Measurements from ENCODE around the gene ARL6IP4. TPM values are rescaled to one million over a fixed set of nuclear protein-coding genes. Genes with fewer than 3 reads are reported as not detected.

Gene ARL6IP4
- polyA plus RNA-seq, 3 donors from 2014 or later: 131 to 327 (median 245) TPM

- H3K9me3 Mint-ChIP-seq: no peaks in the 10 kb centered on the region
- H3K36me3 Mint-ChIP-seq: peaks cover 0 to 11% (median 5%) of the 10 kb centered on the region in 3 donors
- H3K4me3 Mint-ChIP-seq: peak overlapping the region in 1 of 5 donors; percentile 42
- no peak for DNase-seq
- peaks cover 0 to 5% (median 3%) of the 10 kb centered on the region in 3 donors for H3K27me3 Mint-ChIP-seq (ENCODE audit: low read depth in 3 of 3)
- peaks cover 38 to 45% of the 10 kb centered on the region in 2 donors for H3K4me1 Mint-ChIP-seq
- H3K27ac Mint-ChIP-seq: peak overlapping the region in 3 of 6 donors; percentile 17 to 81 (median 28)
These were observed 5.1 kb downstream of the ARL6IP4 start for GRCh38 chr12:122985338-122986257.

GRCh38 chr12:122986258-122986871 is 5.9 kb downstream of the ARL6IP4 start:
- DNase-seq: no peak
- Mint-ChIP-seq H3K9me3 (no peaks in the 10 kb centered on the region), H3K4me3 (no peak overlapping the region), H3K4me1 (peaks cover 38 to 40% of the 10 kb centered on the region in 2 donors), H3K36me3 (peaks cover 0 to 11% (median 5%) of the 10 kb centered on the region in 3 donors), H3K27ac (no peak overlapping the region), H3K27me3 (ENCODE audit: low read depth in 3 of 3) (peaks cover 0 to 7% (median 3%) of the 10 kb centered on the region in 3 donors)

DNA sequence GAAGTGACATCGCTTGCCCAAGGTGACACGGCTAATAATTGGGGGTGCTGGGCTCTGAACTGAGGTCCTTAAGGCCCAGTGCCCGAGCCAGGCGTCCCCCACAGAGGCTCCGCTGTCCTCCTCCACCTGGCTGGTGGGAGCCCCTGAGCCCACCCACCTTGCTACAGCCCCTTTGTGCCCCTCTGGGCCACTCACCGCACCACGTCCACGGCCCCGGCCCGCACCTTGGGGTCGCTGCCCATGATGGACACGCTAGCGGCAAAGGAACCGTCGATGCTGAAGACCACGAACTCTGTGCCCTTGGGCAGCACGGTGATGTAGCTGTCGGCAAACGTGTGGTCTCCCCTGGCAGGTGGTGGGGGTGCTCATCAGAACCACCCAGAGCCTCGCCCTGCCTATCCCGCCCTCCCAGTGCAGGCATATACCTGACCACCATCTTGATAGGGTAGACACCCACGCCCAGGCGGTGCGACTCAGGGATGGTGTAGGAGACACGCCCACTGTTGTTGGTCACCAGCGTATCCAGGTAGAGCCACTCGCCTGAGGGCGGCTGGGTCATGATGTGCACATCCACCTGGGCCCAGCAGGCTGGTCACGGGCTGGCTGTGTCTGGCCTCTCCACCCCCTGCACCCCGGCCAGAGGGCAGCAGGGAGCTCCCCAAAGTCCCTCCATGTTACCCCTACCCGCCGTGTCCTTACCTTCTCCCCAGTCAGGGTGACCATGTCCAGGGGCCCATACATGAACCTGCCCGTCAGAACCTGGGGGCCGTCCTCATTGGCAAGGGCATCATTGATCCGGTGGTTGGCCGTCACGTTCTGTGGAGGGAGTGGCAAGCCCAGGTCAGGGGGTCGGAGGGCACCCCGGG is 6.8 kb downstream of the ARL6IP4 start:
- peaks cover 0 to 6% (median 3%) of the 10 kb centered on the region in 3 donors for H3K27me3 Mint-ChIP-seq (ENCODE audit: low read depth in 3 of 3)
- DNase-seq: no peak
- peaks cover 28 to 31% of the 10 kb centered on the region in 2 donors for H3K4me1 Mint-ChIP-seq
- H3K36me3 Mint-ChIP-seq: peaks cover 0 to 11% (median 5%) of the 10 kb centered on the region in 3 donors
- H3K9me3 Mint-ChIP-seq: no peaks in the 10 kb centered on the region
- no peak overlapping the region for H3K4me3 Mint-ChIP-seq
- peak overlapping the region in 1 of 6 donors; percentile 23 for H3K27ac Mint-ChIP-seq

DNA sequence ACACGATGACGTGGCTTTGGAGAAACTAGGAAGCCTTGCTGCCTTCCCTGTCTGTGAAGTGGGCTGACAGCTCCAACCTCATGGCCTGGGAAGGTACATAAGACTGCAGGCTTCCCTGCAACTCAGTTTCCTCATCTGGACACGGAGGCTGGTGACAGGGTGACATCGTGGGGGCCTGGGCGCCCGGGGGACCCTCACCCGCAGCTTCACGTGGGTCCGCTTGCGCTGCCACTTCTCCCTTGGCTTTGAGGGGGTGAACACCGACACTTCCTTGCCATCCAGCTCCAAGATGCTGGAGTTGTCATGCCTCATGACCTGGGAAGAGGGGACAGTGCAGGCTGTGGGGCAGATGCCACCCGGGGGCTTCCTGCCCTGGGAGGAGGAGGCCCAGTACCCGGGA is 7.6 kb downstream of the ARL6IP4 start:
- Mint-ChIP-seq H3K27ac (no peak overlapping the region), H3K36me3 (peaks cover 0 to 11% (median 5%) of the 10 kb centered on the region in 3 donors), H3K4me1 (peaks cover 22 to 23% of the 10 kb centered on the region in 2 donors), H3K4me3 (no peak overlapping the region), H3K27me3 (ENCODE audit: low read depth in 3 of 3) (peaks cover 0 to 5% (median 0%) of the 10 kb centered on the region in 3 donors), H3K9me3 (no peaks in the 10 kb centered on the region)
- no peak for DNase-seq

GRCh38 chr12:122988612-122989212 is 8.2 kb downstream of the ARL6IP4 start:
- H3K27ac Mint-ChIP-seq: no peak overlapping the region

DNA sequence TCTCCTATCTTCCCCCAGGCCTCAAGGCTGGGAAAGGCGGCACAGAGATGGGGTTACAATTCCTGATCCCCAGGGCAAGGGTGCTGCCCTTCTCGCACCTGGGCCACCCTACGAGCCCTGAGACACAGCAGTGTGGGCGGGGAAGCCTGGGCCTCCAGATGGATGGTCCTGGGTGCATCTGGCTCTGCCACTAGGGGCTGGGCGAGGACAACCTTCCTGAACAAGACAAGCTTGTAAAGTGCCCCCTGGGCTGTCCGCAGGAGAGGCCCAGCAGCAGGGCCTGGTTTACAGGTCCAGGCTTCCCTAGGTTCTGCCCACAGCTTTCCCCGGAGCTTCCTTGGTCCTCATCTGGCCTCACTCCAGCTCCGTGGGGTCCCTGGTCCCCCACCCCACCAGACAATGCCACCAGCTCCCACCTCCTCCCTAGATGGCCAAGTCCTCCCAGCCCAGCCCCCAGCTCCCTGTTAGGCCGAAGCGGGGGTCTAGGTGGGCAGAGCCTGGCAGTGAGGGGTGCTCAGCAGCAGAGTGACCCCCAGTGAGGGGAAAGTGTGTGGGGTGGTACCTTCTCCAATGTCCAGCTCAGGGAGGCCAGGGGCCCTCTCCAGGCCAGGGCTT is 8.9 kb downstream of the ARL6IP4 start:
- no peak overlapping the region for H3K27ac Mint-ChIP-seq
- H3K27me3 Mint-ChIP-seq (ENCODE audit: low read depth in 3 of 3): peaks cover 0 to 5% (median 0%) of the 10 kb centered on the region in 3 donors
- H3K4me3 Mint-ChIP-seq: no peak overlapping the region
- H3K36me3 Mint-ChIP-seq: peaks cover 0 to 8% (median 5%) of the 10 kb centered on the region in 3 donors
- peaks cover 9 to 11% of the 10 kb centered on the region in 2 donors for H3K4me1 Mint-ChIP-seq
- H3K9me3 Mint-ChIP-seq: no peaks in the 10 kb centered on the region
- DNase-seq: no peak

More at GRCh38 chr12:122988612-122989212, 8.2 kb downstream of the ARL6IP4 start:
- H3K9me3 Mint-ChIP-seq: no peaks in the 10 kb centered on the region
- peaks cover 0 to 5% (median 0%) of the 10 kb centered on the region in 3 donors for H3K27me3 Mint-ChIP-seq (ENCODE audit: low read depth in 3 of 3)
- no peak for DNase-seq
- peaks cover 0 to 11% (median 5%) of the 10 kb centered on the region in 3 donors for H3K36me3 Mint-ChIP-seq
- H3K4me1 Mint-ChIP-seq: peaks cover 16 to 17% of the 10 kb centered on the region in 2 donors
- H3K4me3 Mint-ChIP-seq: no peak overlapping the region

DNA sequence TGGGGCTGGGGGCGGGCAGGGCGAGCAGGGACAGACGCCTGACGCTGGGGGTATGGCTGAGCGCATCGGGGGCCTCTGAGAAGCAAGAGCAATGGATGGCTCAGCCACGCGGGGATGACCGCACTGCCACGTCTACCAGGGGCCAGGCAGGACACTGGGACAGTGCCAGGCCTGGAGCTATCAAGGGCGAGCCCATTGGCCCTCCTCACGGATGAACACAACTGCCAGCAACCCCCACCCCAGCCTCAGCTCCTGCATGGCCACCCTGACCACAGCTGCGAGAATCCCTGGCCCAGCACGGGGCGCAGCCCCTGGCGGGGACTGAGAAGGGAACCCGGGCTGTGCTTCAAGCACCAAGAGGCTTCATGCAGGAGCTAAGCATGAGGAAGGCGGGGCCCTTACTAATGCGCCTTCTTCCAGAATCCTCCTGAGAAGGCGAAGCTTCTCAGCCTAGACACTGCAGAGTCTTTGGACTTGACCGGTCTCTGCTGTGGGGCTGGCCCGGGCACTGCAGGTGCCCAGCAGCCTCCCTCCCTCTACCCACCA is 9.5 kb downstream of the ARL6IP4 start:
- H3K9me3 Mint-ChIP-seq: no peaks in the 10 kb centered on the region
- peaks cover 0 to 5% (median 2%) of the 10 kb centered on the region in 3 donors for H3K36me3 Mint-ChIP-seq
- peaks cover 0 to 5% (median 0%) of the 10 kb centered on the region in 3 donors for H3K27me3 Mint-ChIP-seq (ENCODE audit: low read depth in 3 of 3)
- no peak overlapping the region for H3K27ac Mint-ChIP-seq
- H3K4me3 Mint-ChIP-seq: no peak overlapping the region
- no peak for DNase-seq
- peaks cover 3 to 5% of the 10 kb centered on the region in 2 donors for H3K4me1 Mint-ChIP-seq

GRCh38 chr12:122990561-122990960 is 10.1 kb downstream of the ARL6IP4 start:
- Mint-ChIP-seq H3K4me1 (no peaks in the 10 kb centered on the region), H3K36me3 (no peaks in the 10 kb centered on the region), H3K27ac (no peak overlapping the region), H3K27me3 (ENCODE audit: low read depth in 3 of 3) (peaks cover 0 to 5% (median 0%) of the 10 kb centered on the region in 3 donors), H3K4me3 (no peak overlapping the region), H3K9me3 (no peaks in the 10 kb centered on the region)
- no peak for DNase-seq

GRCh38 chr12:122990961-122991622 is 10.6 kb downstream of the ARL6IP4 start:
- DNase-seq: no peak
- no peak overlapping the region for H3K4me3 Mint-ChIP-seq
- peaks cover 0 to 4% (median 0%) of the 10 kb centered on the region in 3 donors for H3K27me3 Mint-ChIP-seq (ENCODE audit: low read depth in 3 of 3)

DNA sequence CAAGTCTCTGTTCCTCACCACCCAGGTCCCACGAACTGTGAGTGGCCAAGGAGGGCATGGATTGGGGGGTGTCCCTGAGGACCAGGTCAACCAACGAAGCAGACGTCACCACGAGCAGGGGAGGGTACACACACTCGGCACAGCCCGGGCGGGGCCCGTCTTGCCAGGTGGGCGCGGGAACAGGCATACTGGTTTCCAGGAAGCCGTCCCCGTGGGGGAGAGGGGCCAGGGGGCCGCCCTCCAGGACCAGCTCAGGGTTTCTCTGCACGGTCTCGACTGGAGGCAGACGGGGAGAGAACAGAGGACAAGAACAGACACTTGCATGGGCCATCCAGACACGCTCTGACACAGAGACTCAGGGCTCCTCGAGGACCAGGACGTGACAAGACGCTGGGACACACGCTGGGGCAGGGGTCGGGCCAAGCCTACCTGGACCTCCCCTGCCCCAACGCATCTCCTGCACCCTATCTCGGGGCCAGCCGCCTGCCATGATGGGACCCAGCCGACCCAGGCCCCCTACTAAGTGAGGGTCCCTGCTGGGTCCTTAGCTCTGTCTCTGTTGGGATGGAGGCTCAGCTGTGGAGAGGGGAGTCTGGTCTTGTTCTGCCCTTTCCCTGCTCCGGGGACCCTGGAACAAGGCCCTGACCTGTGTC is 11.3 kb downstream of the ARL6IP4 start:
- Mint-ChIP-seq H3K4me3 (no peak overlapping the region), H3K27me3 (ENCODE audit: low read depth in 3 of 3) (peaks cover 0 to 3% (median 0%) of the 10 kb centered on the region in 3 donors), H3K4me1 (no peaks in the 10 kb centered on the region), H3K36me3 (no peaks in the 10 kb centered on the region), H3K9me3 (no peaks in the 10 kb centered on the region), H3K27ac (no peak overlapping the region)
- DNase-seq: no peak

More at GRCh38 chr12:122990961-122991622, 10.6 kb downstream of the ARL6IP4 start:
- Mint-ChIP-seq H3K9me3 (no peaks in the 10 kb centered on the region), H3K36me3 (no peaks in the 10 kb centered on the region), H3K27ac (no peak overlapping the region), H3K4me1 (no peaks in the 10 kb centered on the region)

GRCh38 chr12:122992386-122992785 is 11.9 kb downstream of the ARL6IP4 start:
- no peaks in the 10 kb centered on the region for H3K36me3 Mint-ChIP-seq
- no peak for DNase-seq
- H3K4me3 Mint-ChIP-seq: no peak overlapping the region
- H3K4me1 Mint-ChIP-seq: no peaks in the 10 kb centered on the region
- H3K27ac Mint-ChIP-seq: no peak overlapping the region
- H3K27me3 Mint-ChIP-seq (ENCODE audit: low read depth in 3 of 3): peaks cover 0 to 3% (median 0%) of the 10 kb centered on the region in 3 donors
- H3K9me3 Mint-ChIP-seq: no peaks in the 10 kb centered on the region
